Measurements from ENCODE around the gene SESTD1.

The SESTD1 gene

GRCh38 chr2:179172894-179173293 lies 91.7 kb downstream of the SESTD1 start:
- ChIA-PET CTCF (no interaction called here), POLR2A (no interaction called here)
- H3K4me3 ChIP-seq (ENCODE audit: low read depth, low read length): no peak overlapping the region
- TF ChIP-seq CTCF (IDR thresholded peaks at IDR 0.05; ENCODE audit: insufficient read depth, low read length, missing control alignments): no peak
- no peak for DNase-seq (ENCODE audit: low read depth, low spot score)

DNA sequence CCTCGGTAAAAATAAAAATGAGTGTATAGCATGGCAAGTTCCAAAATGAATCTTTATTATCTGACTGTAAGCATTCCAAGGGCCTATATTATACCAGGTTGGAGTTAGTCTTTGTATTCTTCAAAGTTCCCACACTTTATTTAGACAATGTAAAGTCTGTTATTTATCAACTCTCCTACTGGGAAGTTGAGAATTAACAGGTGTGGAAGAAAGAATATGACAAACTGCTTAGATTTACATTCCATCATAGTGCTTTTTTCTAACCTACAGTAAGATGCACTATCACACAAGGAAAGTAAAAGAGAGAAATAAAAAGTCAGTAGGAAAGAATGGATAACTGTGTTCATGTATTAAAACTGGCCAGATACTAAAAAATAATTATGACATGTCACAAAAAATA lies 93.3 kb downstream of the SESTD1 start:
- H3K4me3 ChIP-seq (ENCODE audit: low read depth, low read length): no peak overlapping the region
- CTCF ChIA-PET: no interaction called here
- POLR2A ChIA-PET: no interaction called here
- no peak for DNase-seq (ENCODE audit: low read depth, low spot score)
- no peak for TF ChIP-seq CTCF (IDR thresholded peaks at IDR 0.05; ENCODE audit: insufficient read depth, low read length, missing control alignments)

DNA sequence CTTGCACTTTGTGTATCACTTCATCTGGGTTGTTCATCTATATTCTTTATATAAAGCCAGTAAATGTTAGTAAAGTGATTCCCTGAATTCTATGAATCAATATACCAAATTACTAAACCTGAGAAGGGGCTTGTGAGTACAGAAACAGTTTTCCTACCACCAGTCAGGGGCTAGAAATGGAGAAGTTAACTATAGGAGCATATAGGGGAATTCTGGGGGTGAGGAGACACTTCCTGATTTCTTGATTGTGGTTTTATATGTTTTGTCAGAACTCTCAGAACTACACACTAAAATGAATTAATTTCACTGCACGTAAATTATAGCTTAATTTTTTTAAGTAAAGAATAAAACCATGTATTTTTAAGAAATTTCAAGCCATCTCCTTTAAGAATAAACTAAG lies 93.7 kb downstream of the SESTD1 start:
- CTCF ChIA-PET: no interaction called here
- TF ChIP-seq CTCF (IDR thresholded peaks at IDR 0.05; ENCODE audit: insufficient read depth, low read length, missing control alignments): no peak
- POLR2A ChIA-PET: no interaction called here
- DNase-seq (ENCODE audit: low read depth, low spot score): no peak
- H3K4me3 ChIP-seq (ENCODE audit: low read depth, low read length): no peak overlapping the region

DNA sequence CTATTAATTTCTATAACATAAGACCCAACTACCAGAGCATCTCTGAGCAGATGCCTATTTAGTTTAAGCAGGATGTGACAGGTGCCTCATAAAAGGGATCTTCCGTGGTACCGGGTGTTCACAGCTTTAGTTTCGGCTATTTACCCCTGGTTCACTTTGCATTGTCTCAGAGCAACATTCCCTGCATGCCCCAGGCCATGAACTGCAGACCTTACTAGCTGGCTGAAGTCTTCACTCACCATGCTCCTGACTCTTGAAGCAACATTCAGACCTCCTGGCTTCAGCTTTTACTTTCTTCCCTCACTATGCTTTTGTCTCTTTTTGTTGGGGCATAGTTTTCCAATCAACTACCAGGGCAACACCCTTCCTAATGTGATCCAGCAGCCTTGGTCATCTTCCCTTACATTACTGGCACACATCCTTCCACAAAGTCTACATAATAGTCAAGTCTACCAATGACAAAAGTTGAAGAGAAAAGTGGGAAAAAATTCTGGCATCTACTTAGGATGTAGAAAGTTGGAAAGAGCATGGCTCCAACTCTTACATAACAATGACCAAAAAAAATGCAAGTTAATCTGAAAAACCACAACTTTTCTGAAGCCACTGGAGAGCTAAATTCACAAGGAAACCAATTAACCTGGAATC lies 99.2 kb downstream of the SESTD1 start:
- no peak overlapping the region for H3K4me3 ChIP-seq (ENCODE audit: low read depth, low read length)
- DNase-seq (ENCODE audit: low read depth, low spot score): no peak
- TF ChIP-seq CTCF (IDR thresholded peaks at IDR 0.05; ENCODE audit: insufficient read depth, low read length, missing control alignments): no peak
- CTCF ChIA-PET: no interaction called here
- POLR2A ChIA-PET: no interaction called here

- DNase-seq (ENCODE audit: low read depth, low spot score): no peak
- CTCF ChIA-PET: interaction anchor here (2.2 kb wide), 1 partner anchor 11 kb away, joined by 8 read pairs; no protein-coding TSS in a partner anchor
- no peak for TF ChIP-seq CTCF (IDR thresholded peaks at IDR 0.05; ENCODE audit: insufficient read depth, low read length, missing control alignments)
- H3K4me3 ChIP-seq (ENCODE audit: low read depth, low read length): no peak overlapping the region
- POLR2A ChIA-PET: no interaction called here
Measured at GRCh38 chr2:179141206-179141605, 123.4 kb downstream of the SESTD1 start.

- no peak for DNase-seq (ENCODE audit: low read depth, low spot score)
- no peak for TF ChIP-seq CTCF (IDR thresholded peaks at IDR 0.05; ENCODE audit: insufficient read depth, low read length, missing control alignments)
- H3K4me3 ChIP-seq (ENCODE audit: low read depth, low read length): no peak overlapping the region
- ChIA-PET CTCF (no interaction called here), POLR2A (no interaction called here)
Measured at GRCh38 chr2:179140571-179140970, 124.1 kb downstream of the SESTD1 start.
